22Rv1 (cell line): Measurements from ENCODE around the gene METTL6.

Source experiments
- CTCF ChIP-seq: fragments of 450-650 bp; IDR thresholded peaks from 2 replicates; pipeline ENCODE4 v1.5.1; 2017; ENCODE audit warnings: mild to moderate bottlenecking
- ZFX ChIP-seq: fragments of 450-650 bp; IDR thresholded peaks from 2 replicates; pipeline ENCODE4 v1.6.1; 2017; ENCODE audit warnings: antibody characterized with exemption, borderline replicate concordance

DNA sequence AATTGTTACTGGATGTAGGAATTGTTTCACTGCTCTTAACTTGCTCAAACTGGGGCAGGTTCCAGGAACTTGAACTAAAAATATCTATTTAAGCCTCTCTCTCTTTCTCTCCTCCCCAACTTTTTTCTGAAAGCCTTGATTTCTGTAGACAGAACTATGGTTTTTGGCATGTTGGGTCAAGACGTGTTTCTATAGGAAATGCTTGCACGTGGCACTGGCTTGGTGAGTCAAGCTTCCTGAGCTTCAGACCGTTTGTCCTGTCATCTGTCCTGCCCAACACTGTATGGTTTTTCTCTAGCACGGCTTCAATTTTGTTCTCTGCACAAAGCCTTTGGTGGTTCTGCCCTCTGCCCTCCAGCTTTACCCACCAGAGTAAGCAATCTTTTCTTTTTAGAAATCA lies 13.5 kb upstream of the METTL6 start:
- no peak for TF ChIP-seq CTCF
- no peak for TF ChIP-seq ZFX
